ENCODE measurements around the gene FAM151A. TPM values are rescaled to one million over a fixed set of nuclear protein-coding genes. Genes with fewer than 3 reads are reported as not detected.

FAM151A gene
- total RNA-seq, result not detected in 2 replicates

DNA sequence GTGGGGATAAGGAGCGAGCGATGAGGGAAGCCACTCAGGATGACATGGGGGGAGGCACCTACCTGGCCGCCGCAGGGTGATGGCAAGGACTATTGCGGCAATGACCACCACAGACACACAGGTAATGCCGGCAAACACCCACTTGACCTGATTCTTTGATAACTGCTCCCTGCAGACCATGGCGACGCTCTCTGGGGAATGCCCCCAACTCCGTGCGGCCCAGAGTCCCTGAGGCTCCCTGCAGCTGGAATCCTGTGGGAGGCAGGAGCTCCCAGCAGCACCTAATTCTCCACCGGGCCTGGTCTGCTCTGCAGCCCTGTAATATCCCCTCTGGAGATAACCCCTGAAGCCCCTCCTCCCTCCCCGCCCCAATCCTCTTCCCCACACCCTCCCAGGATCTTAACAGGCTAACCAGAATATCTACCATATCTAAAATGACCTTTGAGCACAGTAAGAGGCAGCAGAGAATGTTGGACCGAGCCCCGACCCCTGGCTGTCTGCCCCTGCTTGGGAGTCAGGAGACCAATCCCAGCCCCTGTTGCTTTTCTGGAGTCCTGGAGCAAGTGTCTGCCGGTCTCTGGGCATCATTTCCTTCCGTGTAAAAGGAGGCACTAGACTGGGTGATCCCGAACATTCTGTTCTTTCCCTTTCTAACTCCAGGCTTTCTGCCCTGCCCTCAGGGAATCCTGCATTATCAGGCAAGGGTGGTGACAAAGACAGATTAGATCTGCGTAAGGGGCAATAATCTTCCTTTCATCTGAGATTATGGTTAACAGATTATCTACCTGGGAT is at the start of gene FAM151A:
FAM151A (minus strand) TSS at position 310 of the 792 bp plus-strand sequence; CDS start at position 180, 130 bp downstream.
- intact Hi-C loops (cut with micrococcal nuclease), result no loop called here
- Mint-ChIP-seq H3K27ac (no peak within 1 kb of the TSS), H3K4me1 (ENCODE audit: low read depth) (no peaks in the 10 kb centered on the region), H3K27me3 (ENCODE audit: low read depth) (no peaks in the 10 kb centered on the region), H3K9me3 (no peaks in the 10 kb centered on the region), H3K4me3 (ENCODE audit: low read depth) (no peak within 1 kb of the TSS), H3K36me3 (ENCODE audit: low read depth) (no peaks in the 10 kb centered on the region)
- no peak for DNase-seq (ENCODE audit: low spot score)

DNA sequence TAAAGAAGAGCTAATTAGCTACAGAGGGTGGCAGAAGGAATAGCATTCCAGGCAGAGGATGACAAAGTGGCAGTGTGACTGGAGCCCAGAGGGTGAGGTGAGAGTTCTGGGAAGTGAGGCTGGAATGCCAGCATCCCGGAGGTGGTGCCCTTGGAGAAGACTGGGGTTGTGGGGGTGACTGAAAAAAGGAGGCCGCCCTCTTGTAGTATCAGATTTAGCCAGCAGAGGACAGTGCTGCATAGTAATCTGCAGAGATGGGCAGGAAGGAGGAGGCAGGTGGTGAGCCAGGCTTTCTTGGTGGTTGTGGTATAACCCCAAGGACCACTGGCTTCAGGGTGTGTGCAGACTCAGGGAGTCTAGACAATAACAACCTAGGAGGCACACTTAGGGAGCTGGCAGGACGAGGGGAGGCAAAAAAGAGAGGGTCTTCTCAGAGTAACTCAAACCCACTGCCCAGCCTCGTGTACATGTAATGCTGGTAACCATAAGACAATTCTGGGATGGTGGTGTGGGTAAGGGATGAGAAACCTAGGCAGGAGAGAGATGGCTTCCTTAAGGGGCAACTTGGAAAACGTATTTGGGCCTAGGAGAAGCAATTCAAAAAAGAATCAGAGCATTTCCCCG is 48.8 kb upstream of the FAM151A start:
- peaks cover 6% of the 10 kb centered on the region for H3K4me1 Mint-ChIP-seq (ENCODE audit: low read depth)
- DNase-seq (ENCODE audit: low spot score), result peak; percentile 50
- intact Hi-C loops (cut with micrococcal nuclease), result loop anchor here (1.0 kb wide), 1 partner anchor 138 kb away; no protein-coding TSS in a partner anchor
- no peaks in the 10 kb centered on the region for H3K27me3 Mint-ChIP-seq (ENCODE audit: low read depth)
- no peaks in the 10 kb centered on the region for H3K36me3 Mint-ChIP-seq (ENCODE audit: low read depth)
- no peak overlapping the region for H3K4me3 Mint-ChIP-seq (ENCODE audit: low read depth)
- no peaks in the 10 kb centered on the region for H3K9me3 Mint-ChIP-seq
- no peak overlapping the region for H3K27ac Mint-ChIP-seq

- Mint-ChIP-seq H3K9me3 (no peaks in the 10 kb centered on the region), H3K27ac (no peak overlapping the region), H3K27me3 (ENCODE audit: low read depth) (no peaks in the 10 kb centered on the region), H3K4me1 (ENCODE audit: low read depth) (peaks cover 6% of the 10 kb centered on the region), H3K36me3 (ENCODE audit: low read depth) (no peaks in the 10 kb centered on the region), H3K4me3 (ENCODE audit: low read depth) (no peak overlapping the region)
- no peak for DNase-seq (ENCODE audit: low spot score)
- intact Hi-C loops (cut with micrococcal nuclease), result no loop called here
Measured at GRCh38 chr1:54668567-54668966, 45.2 kb upstream of the FAM151A start.

DNA sequence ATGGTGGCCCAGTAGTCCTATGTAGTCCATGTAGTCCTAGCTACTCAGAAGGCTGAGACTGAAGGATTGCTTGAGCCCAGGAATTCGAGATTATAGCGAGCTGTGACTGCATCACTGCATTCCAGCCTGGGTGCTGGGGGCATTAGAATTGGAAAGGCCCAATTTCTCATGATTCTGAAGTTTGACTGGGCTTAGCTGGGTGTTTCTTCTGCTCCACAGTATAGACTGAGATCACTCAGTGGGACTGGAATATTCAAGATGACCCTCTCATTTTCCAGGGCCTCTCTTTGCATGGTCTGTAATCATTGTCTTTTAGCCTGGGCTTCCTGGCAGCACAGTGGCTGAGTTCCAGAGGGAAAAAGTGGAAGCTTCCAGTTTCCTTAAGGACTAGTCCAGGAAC is 44.5 kb upstream of the FAM151A start:
- H3K27ac Mint-ChIP-seq, result no peak overlapping the region

GRCh38 chr1:54666333-54666732 is 43.0 kb upstream of the FAM151A start:
- intact Hi-C loops (cut with micrococcal nuclease), result no loop called here
- Mint-ChIP-seq H3K4me3 (ENCODE audit: low read depth) (no peak overlapping the region), H3K27me3 (ENCODE audit: low read depth) (no peaks in the 10 kb centered on the region), H3K36me3 (ENCODE audit: low read depth) (no peaks in the 10 kb centered on the region), H3K9me3 (no peaks in the 10 kb centered on the region), H3K27ac (no peak overlapping the region), H3K4me1 (ENCODE audit: low read depth) (no peaks in the 10 kb centered on the region)
- DNase-seq (ENCODE audit: low spot score), result no peak

More for the DNA sequence above, 44.5 kb upstream of the FAM151A start:
- H3K36me3 Mint-ChIP-seq (ENCODE audit: low read depth), result no peaks in the 10 kb centered on the region
- H3K9me3 Mint-ChIP-seq, result no peaks in the 10 kb centered on the region
- DNase-seq (ENCODE audit: low spot score), result no peak
- intact Hi-C loops (cut with micrococcal nuclease), result no loop called here
- H3K4me1 Mint-ChIP-seq (ENCODE audit: low read depth), result peaks cover 6% of the 10 kb centered on the region
- H3K4me3 Mint-ChIP-seq (ENCODE audit: low read depth), result no peak overlapping the region
- no peaks in the 10 kb centered on the region for H3K27me3 Mint-ChIP-seq (ENCODE audit: low read depth)

DNA sequence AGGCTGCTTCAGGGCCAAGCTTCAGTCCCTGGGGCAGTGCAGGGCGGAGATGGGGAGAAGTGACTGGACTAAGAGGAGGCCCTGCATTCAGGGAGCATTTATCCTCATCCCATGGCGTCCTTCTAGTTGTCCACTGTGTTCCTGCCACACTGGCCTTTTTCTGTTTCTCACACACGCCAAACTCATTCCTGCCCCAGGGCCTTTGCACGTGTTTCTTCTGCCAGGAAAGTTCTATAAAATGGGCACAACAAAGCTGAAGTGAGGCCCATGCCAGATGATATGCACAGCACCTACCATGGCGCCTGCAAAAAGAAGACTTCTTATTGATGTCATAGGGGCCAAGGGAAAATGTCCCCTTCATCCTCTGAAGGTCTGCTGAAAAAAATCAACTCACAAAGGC is 42.5 kb upstream of the FAM151A start:
- intact Hi-C loops (cut with micrococcal nuclease), result no loop called here
- Mint-ChIP-seq H3K36me3 (ENCODE audit: low read depth) (no peaks in the 10 kb centered on the region), H3K27ac (no peak overlapping the region), H3K4me3 (ENCODE audit: low read depth) (no peak overlapping the region), H3K9me3 (no peaks in the 10 kb centered on the region), H3K27me3 (ENCODE audit: low read depth) (no peaks in the 10 kb centered on the region), H3K4me1 (ENCODE audit: low read depth) (no peaks in the 10 kb centered on the region)
- DNase-seq (ENCODE audit: low spot score), result no peak

GRCh38 chr1:54664364-54664763 is 41.0 kb upstream of the FAM151A start:
- H3K27ac Mint-ChIP-seq, result no peak overlapping the region

DNA sequence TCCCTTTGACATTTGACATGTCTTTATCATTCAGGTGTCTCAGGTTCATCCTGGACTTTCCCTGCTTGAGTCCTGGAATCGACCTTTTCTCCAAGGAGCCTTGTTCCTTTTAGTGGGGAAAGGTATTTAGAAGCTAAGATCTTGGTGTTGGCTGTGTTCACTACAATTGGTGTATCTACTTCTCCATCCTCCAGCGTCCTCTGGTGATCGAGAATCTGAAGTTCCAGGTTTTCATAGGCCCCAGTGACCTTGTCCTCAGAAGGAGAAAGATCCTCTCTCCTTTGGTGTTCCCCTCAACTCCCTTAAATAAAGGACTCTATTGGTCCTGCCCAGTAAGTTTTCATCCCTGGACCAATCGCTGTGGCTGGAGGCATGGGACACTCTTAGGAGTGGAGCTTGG is 40.4 kb upstream of the FAM151A start:
- Mint-ChIP-seq H3K27me3 (ENCODE audit: low read depth) (no peaks in the 10 kb centered on the region), H3K4me1 (ENCODE audit: low read depth) (no peaks in the 10 kb centered on the region), H3K36me3 (ENCODE audit: low read depth) (no peaks in the 10 kb centered on the region), H3K9me3 (no peaks in the 10 kb centered on the region), H3K4me3 (ENCODE audit: low read depth) (no peak overlapping the region), H3K27ac (no peak overlapping the region)
- DNase-seq (ENCODE audit: low spot score), result no peak
- intact Hi-C loops (cut with micrococcal nuclease), result no loop called here

More at GRCh38 chr1:54664364-54664763, 41.0 kb upstream of the FAM151A start:
- intact Hi-C loops (cut with micrococcal nuclease), result no loop called here
- Mint-ChIP-seq H3K9me3 (no peaks in the 10 kb centered on the region), H3K4me1 (ENCODE audit: low read depth) (no peaks in the 10 kb centered on the region), H3K27me3 (ENCODE audit: low read depth) (no peaks in the 10 kb centered on the region), H3K36me3 (ENCODE audit: low read depth) (no peaks in the 10 kb centered on the region), H3K4me3 (ENCODE audit: low read depth) (no peak overlapping the region)
- no peak for DNase-seq (ENCODE audit: low spot score)

- no peak for DNase-seq (ENCODE audit: low spot score)
- Mint-ChIP-seq H3K36me3 (ENCODE audit: low read depth) (no peaks in the 10 kb centered on the region), H3K4me1 (ENCODE audit: low read depth) (no peaks in the 10 kb centered on the region), H3K27ac (no peak overlapping the region), H3K4me3 (ENCODE audit: low read depth) (no peak overlapping the region), H3K9me3 (peaks cover 5% of the 10 kb centered on the region), H3K27me3 (ENCODE audit: low read depth) (no peaks in the 10 kb centered on the region)
- intact Hi-C loops (cut with micrococcal nuclease), result no loop called here
Measured at GRCh38 chr1:54658164-54658913, 35.0 kb upstream of the FAM151A start.

DNA sequence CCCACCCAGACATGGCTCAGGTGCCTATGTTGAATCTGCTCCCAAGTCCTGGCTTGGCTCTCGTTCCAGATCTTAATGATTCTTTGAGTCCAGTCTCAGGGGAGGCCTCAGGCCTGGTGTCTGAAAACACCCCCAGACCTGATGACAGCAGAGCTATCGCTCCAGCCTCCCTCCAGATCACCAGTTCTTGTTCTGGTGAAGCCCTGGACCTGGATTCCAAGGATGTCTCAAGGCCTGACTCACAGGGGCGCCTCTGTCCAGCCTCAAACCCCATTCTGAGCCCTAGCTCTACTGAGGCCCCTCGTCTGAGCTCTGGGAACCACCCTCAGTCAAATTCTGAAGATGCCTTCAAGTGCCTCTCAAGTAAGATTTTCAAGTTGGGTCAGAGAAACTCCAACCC is 29.7 kb upstream of the FAM151A start:
- H3K36me3 Mint-ChIP-seq (ENCODE audit: low read depth), result no peaks in the 10 kb centered on the region
- H3K4me3 Mint-ChIP-seq (ENCODE audit: low read depth), result no peak overlapping the region
- H3K4me1 Mint-ChIP-seq (ENCODE audit: low read depth), result no peaks in the 10 kb centered on the region
- DNase-seq (ENCODE audit: low spot score), result no peak
- H3K27me3 Mint-ChIP-seq (ENCODE audit: low read depth), result peaks cover 5% of the 10 kb centered on the region
- no peak overlapping the region for H3K27ac Mint-ChIP-seq
- intact Hi-C loops (cut with micrococcal nuclease), result no loop called here
- H3K9me3 Mint-ChIP-seq, result peaks cover 3% of the 10 kb centered on the region

DNA sequence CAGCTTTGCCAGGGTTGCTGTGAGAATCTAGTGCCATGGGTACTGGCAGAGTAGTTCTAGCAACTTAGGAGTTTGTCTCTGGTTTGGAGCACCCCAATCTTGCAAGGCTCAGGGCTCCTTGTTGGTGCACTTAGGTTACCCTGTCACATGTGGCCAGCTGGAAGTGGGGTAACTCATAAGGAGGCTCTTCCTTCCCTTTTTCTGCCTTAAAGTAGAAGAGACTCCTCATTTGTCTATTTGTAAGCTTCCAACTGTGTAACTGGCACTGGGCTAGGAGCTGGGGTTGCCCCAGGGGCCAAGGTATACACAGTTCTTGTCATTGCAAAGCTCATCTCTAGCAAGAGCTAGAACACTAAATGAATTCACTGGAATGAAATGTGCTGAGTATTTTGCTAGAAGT is 28.8 kb upstream of the FAM151A start:
- H3K27ac Mint-ChIP-seq, result no peak overlapping the region
- no peaks in the 10 kb centered on the region for H3K9me3 Mint-ChIP-seq
- peaks cover 5% of the 10 kb centered on the region for H3K27me3 Mint-ChIP-seq (ENCODE audit: low read depth)
- no peaks in the 10 kb centered on the region for H3K36me3 Mint-ChIP-seq (ENCODE audit: low read depth)
- H3K4me1 Mint-ChIP-seq (ENCODE audit: low read depth), result no peaks in the 10 kb centered on the region
- no peak for DNase-seq (ENCODE audit: low spot score)
- intact Hi-C loops (cut with micrococcal nuclease), result no loop called here
- no peak overlapping the region for H3K4me3 Mint-ChIP-seq (ENCODE audit: low read depth)

- no peak for DNase-seq (ENCODE audit: low spot score)
- Mint-ChIP-seq H3K27me3 (ENCODE audit: low read depth) (peaks cover 5% of the 10 kb centered on the region), H3K4me1 (ENCODE audit: low read depth) (no peaks in the 10 kb centered on the region), H3K9me3 (no peaks in the 10 kb centered on the region), H3K4me3 (ENCODE audit: low read depth) (no peak overlapping the region), H3K27ac (no peak overlapping the region), H3K36me3 (ENCODE audit: low read depth) (no peaks in the 10 kb centered on the region)
- intact Hi-C loops (cut with micrococcal nuclease), result no loop called here
Measured at GRCh38 chr1:54651608-54652007, 28.3 kb upstream of the FAM151A start.

- no peaks in the 10 kb centered on the region for H3K9me3 Mint-ChIP-seq
- no peaks in the 10 kb centered on the region for H3K36me3 Mint-ChIP-seq (ENCODE audit: low read depth)
- H3K4me1 Mint-ChIP-seq (ENCODE audit: low read depth), result no peaks in the 10 kb centered on the region
- H3K27me3 Mint-ChIP-seq (ENCODE audit: low read depth), result peaks cover 5% of the 10 kb centered on the region
- H3K27ac Mint-ChIP-seq, result no peak overlapping the region
- intact Hi-C loops (cut with micrococcal nuclease), result no loop called here
- no peak for DNase-seq (ENCODE audit: low spot score)
- no peak overlapping the region for H3K4me3 Mint-ChIP-seq (ENCODE audit: low read depth)
Measured at GRCh38 chr1:54650417-54650816, 27.1 kb upstream of the FAM151A start.

Data from activated T-helper 2 cell treated with anti-CD3 and anti-CD28 coated beads, Interferon-gamma antibody, Interleukin-2, Interleukin-4, amounts not matched to agents 10 μg/mL and 5 μg/mL and 100 μg/mL, durations not matched to agents 14 hours and 24 hours and 36 hours (primary cell).